SKM-1 treated with dmso at 0.1 percent for 144 hours (cell line): ENCODE measurements around the gene AEBP1.

Experiments
- DNase-seq: peaks from one replicate; lab custom pipeline; 2025; ENCODE audit not compliant: unreplicated experiment; lab: John Stamatoyannopoulos, UW

The AEBP1 gene

GRCh38 chr7:44140341-44140740 is 36.2 kb downstream of the AEBP1 start:
- DNase-seq: no peak

- DNase-seq: no peak
Observed at GRCh38 chr7:44141221-44141850, 37.2 kb downstream of the AEBP1 start, which contains the start of gene MYL7. Gene MYL7, minus strand, starts transcription at chr7:44141332. Its CDS starts 27 bp downstream, at chr7:44141305.

- no peak for DNase-seq
Observed at GRCh38 chr7:44142028-44142427, 37.9 kb downstream of the AEBP1 start.

- no peak for DNase-seq
Observed at GRCh38 chr7:44143646-44144250, 39.6 kb downstream of the AEBP1 start.

GRCh38 chr7:44144426-44144967 is 40.4 kb downstream of the AEBP1 start:
- DNase-seq: no peak

- DNase-seq: no peak
Observed at GRCh38 chr7:44144968-44145478, 40.9 kb downstream of the AEBP1 start.

- DNase-seq: no peak
Observed at GRCh38 chr7:44145479-44145968, 41.4 kb downstream of the AEBP1 start.

GRCh38 chr7:44145969-44146911 is 42.1 kb downstream of the AEBP1 start:
- DNase-seq: no peak

GRCh38 chr7:44147026-44147991 is 43.2 kb downstream of the AEBP1 start:
- no peak for DNase-seq

GRCh38 chr7:44148166-44148565 is 44.0 kb downstream of the AEBP1 start:
- DNase-seq: no peak

- DNase-seq: no peak
Observed at GRCh38 chr7:44148961-44149536, 44.9 kb downstream of the AEBP1 start.

GRCh38 chr7:44149571-44150465 is 45.7 kb downstream of the AEBP1 start:
- no peak for DNase-seq

- no peak for DNase-seq
Observed at GRCh38 chr7:44150466-44150832, 46.3 kb downstream of the AEBP1 start.

- no peak for DNase-seq
Observed at GRCh38 chr7:44150966-44151941, 47.1 kb downstream of the AEBP1 start.

GRCh38 chr7:44151956-44152355 is 47.8 kb downstream of the AEBP1 start:
- no peak for DNase-seq

- no peak for DNase-seq
Observed at GRCh38 chr7:44152971-44153947, 49.1 kb downstream of the AEBP1 start.
